Testis (tissue), 2 donors: ENCODE measurements around the gene POLN.

ENCODE experiments used
- POLR2A ChIP-seq: fragments of 450-650 bp; IDR thresholded peaks from one replicate; pipeline ENCODE4 v1.6.1; 2017; ENCODE audit warnings: antibody characterized with exemption, mild to moderate bottlenecking, moderate library complexity
- TF ChIP-seq, protein P1 (sequence below), 3 experiments: fragments of 450-650 bp in 2 of 3; fragments of 200-600 bp in 1 of 3; sonication (generic) in 1 of 3; IDR thresholded peaks; one replicate each; pipeline ENCODE4 v1.5.1; 2016 to 2019; ENCODE audit warnings: antibody characterized with exemption in 3 of 3, mild to moderate bottlenecking in 2 of 3, moderate library complexity in 1 of 3

- TF ChIP-seq, protein P1, sequence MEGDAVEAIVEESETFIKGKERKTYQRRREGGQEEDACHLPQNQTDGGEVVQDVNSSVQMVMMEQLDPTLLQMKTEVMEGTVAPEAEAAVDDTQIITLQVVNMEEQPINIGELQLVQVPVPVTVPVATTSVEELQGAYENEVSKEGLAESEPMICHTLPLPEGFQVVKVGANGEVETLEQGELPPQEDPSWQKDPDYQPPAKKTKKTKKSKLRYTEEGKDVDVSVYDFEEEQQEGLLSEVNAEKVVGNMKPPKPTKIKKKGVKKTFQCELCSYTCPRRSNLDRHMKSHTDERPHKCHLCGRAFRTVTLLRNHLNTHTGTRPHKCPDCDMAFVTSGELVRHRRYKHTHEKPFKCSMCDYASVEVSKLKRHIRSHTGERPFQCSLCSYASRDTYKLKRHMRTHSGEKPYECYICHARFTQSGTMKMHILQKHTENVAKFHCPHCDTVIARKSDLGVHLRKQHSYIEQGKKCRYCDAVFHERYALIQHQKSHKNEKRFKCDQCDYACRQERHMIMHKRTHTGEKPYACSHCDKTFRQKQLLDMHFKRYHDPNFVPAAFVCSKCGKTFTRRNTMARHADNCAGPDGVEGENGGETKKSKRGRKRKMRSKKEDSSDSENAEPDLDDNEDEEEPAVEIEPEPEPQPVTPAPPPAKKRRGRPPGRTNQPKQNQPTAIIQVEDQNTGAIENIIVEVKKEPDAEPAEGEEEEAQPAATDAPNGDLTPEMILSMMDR (IDR thresholded peaks at IDR 0.05): no peak
- no peak for TF ChIP-seq POLR2A
Measured at GRCh38 chr4:2126309-2127043, 115.4 kb downstream of the POLN start.
